H9 (cell line): Measurements from ENCODE around the gene TTLL12. TPM values are rescaled to one million over a fixed set of nuclear protein-coding genes. Genes with fewer than 3 reads are reported as not detected.

ENCODE experiments used
- DNase-seq: peaks from one replicate; pipeline ENCODE4 v3.0.0-alpha.2; 2017
- H2AFZ ChIP-seq: one replicate; pipeline ENCODE4 v1.6.1; 2013; ENCODE audit warnings: mild to moderate bottlenecking, low read length, control low read depth, moderate library complexity
- H2AK5ac ChIP-seq: 2 replicates; pipeline ENCODE4 v1.6.1; 2013; ENCODE audit warnings: low read length, control low read depth, mixed read lengths; ENCODE audit not compliant: insufficient read length
- H2BK120ac ChIP-seq: one replicate; pipeline ENCODE4 v1.6.1; 2013; ENCODE audit warnings: low read depth, mild to moderate bottlenecking, low read length, control low read depth, inconsistent platforms; ENCODE audit not compliant: poor library complexity, severe bottlenecking
- H2BK12ac ChIP-seq: 2 replicates; pipeline ENCODE4 v1.6.1; 2013; ENCODE audit warnings: low read length, control low read depth, mixed read lengths, low read depth; ENCODE audit not compliant: insufficient read length
- H2BK15ac ChIP-seq: 2 replicates; pipeline ENCODE4 v1.6.1; 2013; ENCODE audit warnings: low read depth, low read length, control low read depth
- H2BK20ac ChIP-seq: one replicate; pipeline ENCODE4 v1.6.1; 2013; ENCODE audit warnings: low read depth, mild to moderate bottlenecking, low read length, control low read depth, inconsistent platforms; ENCODE audit not compliant: poor library complexity, severe bottlenecking
- H2BK5ac ChIP-seq: 2 replicates; pipeline ENCODE4 v1.6.1; 2013; ENCODE audit warnings: low read length, control low read depth, mixed read lengths; ENCODE audit not compliant: insufficient read length
- H3K14ac ChIP-seq: 2 replicates; pipeline ENCODE4 v1.6.1; 2013; ENCODE audit warnings: low read length, control low read depth; ENCODE audit not compliant: insufficient read depth
- H3K18ac ChIP-seq: 2 replicates; pipeline ENCODE4 v1.6.1; 2013; ENCODE audit warnings: low read depth, mild to moderate bottlenecking, mixed read lengths, low read length, control low read depth; ENCODE audit not compliant: insufficient read length
- H3K23ac ChIP-seq: 2 replicates; pipeline ENCODE4 v1.6.1; 2013; ENCODE audit warnings: low read length, control low read depth, mixed read lengths, low read depth; ENCODE audit not compliant: insufficient read length
- H3K23me2 ChIP-seq: 2 replicates; pipeline ENCODE4 v1.6.1; 2013; ENCODE audit warnings: low read depth, mild to moderate bottlenecking, mixed read lengths, low read length, control low read depth; ENCODE audit not compliant: insufficient read length, poor library complexity, severe bottlenecking
- H3K27ac ChIP-seq: 2 replicates; pipeline ENCODE4 v1.5.1; 2013; ENCODE audit warnings: low read length, control low read depth, mixed read lengths, low read depth; ENCODE audit not compliant: insufficient read length
- H3K27me3 ChIP-seq: 2 replicates; pipeline ENCODE4 v1.6.1; 2013; ENCODE audit warnings: low read length, control low read depth, inconsistent platforms; ENCODE audit not compliant: insufficient read depth
- H3K4ac ChIP-seq: 2 replicates; pipeline ENCODE4 v1.6.1; 2013; ENCODE audit warnings: low read depth, mild to moderate bottlenecking, control low read depth, inconsistent platforms, low read length, moderate library complexity
- H3K4me1 ChIP-seq: 2 replicates; pipeline ENCODE4 v1.6.1; 2013; ENCODE audit warnings: low read length, control low read depth, inconsistent platforms; ENCODE audit not compliant: insufficient read depth
- H3K4me2 ChIP-seq: 2 replicates; pipeline ENCODE4 v1.6.1; 2013; ENCODE audit warnings: low read length, control low read depth, mixed read lengths; ENCODE audit not compliant: insufficient read length, insufficient read depth
- H3K56ac ChIP-seq: 2 replicates; pipeline ENCODE4 v1.6.1; 2013; ENCODE audit warnings: low read depth, mild to moderate bottlenecking, mixed read lengths, low read length, control low read depth; ENCODE audit not compliant: insufficient read length
- H3K79me1 ChIP-seq: 2 replicates; pipeline ENCODE4 v1.6.1; 2013; ENCODE audit warnings: low read depth, mild to moderate bottlenecking, moderate library complexity, low read length, control low read depth, inconsistent platforms; ENCODE audit not compliant: insufficient read depth, poor library complexity, severe bottlenecking
- H3K79me2 ChIP-seq: 2 replicates; pipeline ENCODE4 v1.6.1; 2013; ENCODE audit warnings: low read length, control low read depth, inconsistent platforms; ENCODE audit not compliant: insufficient read depth
- H3K9ac ChIP-seq: 2 replicates; pipeline ENCODE4 v1.6.1; 2013; ENCODE audit warnings: low read length, control low read depth, mixed read lengths; ENCODE audit not compliant: insufficient read length; ENCODE audit errors: extremely low read depth
- H3K9me3 ChIP-seq: one replicate; pipeline ENCODE4 v1.6.1; 2013; ENCODE audit warnings: low read depth, low read length, inconsistent platforms; ENCODE audit not compliant: control insufficient read depth
- H3T11ph ChIP-seq: one replicate; pipeline ENCODE4 v1.6.1; 2013; ENCODE audit warnings: mild to moderate bottlenecking, low read length, control low read depth, inconsistent platforms
- H4K20me1 ChIP-seq: one replicate; pipeline ENCODE4 v1.6.1; 2013; ENCODE audit not compliant: control insufficient read depth, insufficient read length, insufficient read depth
- H4K5ac ChIP-seq: 2 replicates; pipeline ENCODE4 v1.6.1; 2013; ENCODE audit warnings: low read depth, mild to moderate bottlenecking, mixed read lengths, low read length, control low read depth; ENCODE audit not compliant: insufficient read length
- H4K8ac ChIP-seq: replicated peaks from 2 replicates; pipeline ENCODE4 v1.6.1; 2013; ENCODE audit warnings: low read length, control low read depth, mixed read lengths, low read depth; ENCODE audit not compliant: insufficient read length
- H4K91ac ChIP-seq: 2 replicates; pipeline ENCODE4 v1.6.1; 2013; ENCODE audit warnings: low read depth, mild to moderate bottlenecking, moderate library complexity, mixed read lengths, low read length, control low read depth; ENCODE audit not compliant: insufficient read length
- H3K27ac Mint-ChIP-seq, 3 experiments: 2 replicates in 2 of 3; 3 replicates in 1 of 3; pipeline ENCODE4 v1.8.0; 2020 to 2021; ENCODE audit warnings: mixed read lengths in 3 of 3, mild to moderate bottlenecking in 1 of 3, moderate library complexity in 1 of 3
- H3K27me3 Mint-ChIP-seq: 2 replicates; pipeline ENCODE4 v1.8.0; 2021; ENCODE audit warnings: low read depth, mild to moderate bottlenecking, moderate library complexity, mixed read lengths
- H3K36me3 Mint-ChIP-seq, 3 experiments: 2 replicates in 2 of 3; 3 replicates in 1 of 3; pipeline ENCODE4 v1.8.0; 2020 to 2021; ENCODE audit warnings: low read depth in 3 of 3, mixed read lengths in 3 of 3; ENCODE audit not compliant: insufficient read depth in 1 of 3
- H3K4me1 Mint-ChIP-seq, 2 experiments: 2 replicates each; pipeline ENCODE4 v1.8.0; 2020; ENCODE audit warnings: mixed read lengths in 2 of 2
- H3K4me3 Mint-ChIP-seq, 2 experiments: 2 replicates in 1 of 2; 3 replicates in 1 of 2; pipeline ENCODE4 v1.8.0; 2020 to 2021; ENCODE audit warnings: mild to moderate bottlenecking in 2 of 2, mixed read lengths in 2 of 2, moderate library complexity in 1 of 2
- H3K9me3 Mint-ChIP-seq, 2 experiments: 2 replicates in 1 of 2; 3 replicates in 1 of 2; pipeline ENCODE4 v1.8.0; 2020; ENCODE audit warnings: mild to moderate bottlenecking in 2 of 2, mixed read lengths in 2 of 2, moderate library complexity in 1 of 2
- CTCF ChIP-seq: fragments of 200-600 bp; sonication (generic); conservative IDR thresholded peaks from 3 replicates; pipeline ENCODE4 v1.8.0; 2021; ENCODE audit warnings: antibody characterized with exemption, mild to moderate bottlenecking
- WGBS: extraction: QIAGEN DNeasy Blood & Tissue Kit; methylation state at CpG from one replicate; pipeline ENCODE4 v1.1.7; 2013; ENCODE audit warnings: missing lambda C conversion rate, low lambda C conversion rate, mixed read lengths; ENCODE audit not compliant: insufficient read length; ENCODE audit errors: extremely low coverage; 5-methylcytosine and 5-hydroxymethylcytosine counted together
- total RNA-seq: library from RNA; stranded (reverse); gene quantifications from 2 replicates; pipeline ENCODE4 v1.2.1, GENCODE V29; 2021

The TTLL12 gene
- total RNA-seq, 1 experiment from 2014 or later: 89.6 TPM

DNA sequence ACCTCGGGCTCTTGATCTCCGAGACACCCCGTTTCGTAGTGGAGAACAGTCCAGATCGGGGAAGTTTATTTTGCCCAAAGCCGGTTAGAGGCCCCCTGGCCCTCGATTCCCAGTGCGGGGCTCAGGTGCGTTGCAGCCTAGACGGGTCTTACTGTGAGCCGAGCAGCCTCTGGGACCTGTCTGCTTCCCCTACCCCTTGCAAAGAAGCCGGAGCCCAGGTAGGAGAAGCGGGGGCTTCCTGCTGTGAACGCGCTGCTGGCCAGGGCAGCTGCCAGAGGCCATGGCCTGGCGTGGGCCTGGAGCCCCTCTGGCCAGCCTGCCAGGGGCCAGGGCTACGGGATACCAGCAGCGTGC is 35.0 kb downstream of the TTLL12 start:
- H3K27me3 ChIP-seq: no peaks in the 10 kb centered on the region; the same call in 1 of the 2 replicates
- H3K4me1 ChIP-seq: no peaks in the 10 kb centered on the region; the same call in 1 of the 2 replicates
- DNase-seq: no peak
- H4K8ac ChIP-seq: no peak overlapping the region
- no peak overlapping the region for H4K91ac ChIP-seq
- Mint-ChIP-seq H3K9me3 (no peaks in the 10 kb centered on the region), H3K36me3 (no peaks in the 10 kb centered on the region), H3K27me3 (peaks cover 24% of the 10 kb centered on the region), H3K27ac (no peak overlapping the region), H3K4me3 (peak overlapping the region; percentile 39 to 73), H3K4me1 (peaks cover 3 to 25% of the 10 kb centered on the region in 2 experiments)
- no peaks in the 10 kb centered on the region for H3K79me2 ChIP-seq
- no peak overlapping the region for H3K9ac ChIP-seq
- no peak overlapping the region for H2AK5ac ChIP-seq
- H4K5ac ChIP-seq: no peak overlapping the region
- H3K4ac ChIP-seq: no peak overlapping the region
- H3K18ac ChIP-seq: no peak overlapping the region
- H2BK20ac ChIP-seq: no peak overlapping the region
- H3K9me3 ChIP-seq: no peaks in the 10 kb centered on the region
- no peak overlapping the region for H3T11ph ChIP-seq
- H3K79me1 ChIP-seq: no peaks in the 10 kb centered on the region
- no peak overlapping the region for H2BK12ac ChIP-seq
- H4K20me1 ChIP-seq: no peaks in the 10 kb centered on the region
- H2BK15ac ChIP-seq: no peak overlapping the region
- H3K4me2 ChIP-seq: peak overlapping the region; percentile 50
- no peak overlapping the region for H2BK120ac ChIP-seq
- H3K27ac ChIP-seq: no peak overlapping the region
- no peak overlapping the region for H3K56ac ChIP-seq
- no peak for TF ChIP-seq CTCF
- no peak overlapping the region for H3K23ac ChIP-seq
- H3K23me2 ChIP-seq: no peaks in the 10 kb centered on the region
- peak overlapping the region; percentile 10; the same call in 1 of the 2 replicates for H3K14ac ChIP-seq
- no peak overlapping the region for H2AFZ ChIP-seq
- no CpG with 5 or more reads among the region's 18 CpGs for WGBS
- no peak overlapping the region for H2BK5ac ChIP-seq
